A673 (cell line): ENCODE measurements around the gene KCNMA1. TPM values are rescaled to one million over a fixed set of nuclear protein-coding genes. Genes with fewer than 3 reads are reported as not detected.

ENCODE experiments used
- BruUV-seq: library from RNA; stranded (reverse); fragments of 400-500 nt; replicated peaks from 2 replicates; lab custom pipeline; 2021; lab: Mats Ljungman, UMichigan
- CTCF ChIA-PET: fragments of 300-600 bp; sonication (Branson Sonifier 250); formaldehyde crosslinking; loops from one replicate; lab custom pipeline; 2022; ENCODE audit warnings: antibody characterized with exemption; lab: Charles Lee
- POLR2A ChIA-PET: fragments of 300-600 bp; sonication (Branson Sonifier 250); formaldehyde crosslinking; loops from one replicate; lab custom pipeline; 2022; ENCODE audit warnings: antibody characterized with exemption; ENCODE audit not compliant: low non-redundant PET; lab: Charles Lee
- DNase-seq: peaks from one replicate; pipeline ENCODE4 v3.0.0-alpha.2; 2015; ENCODE audit warnings: low spot score
- H3K27ac ChIP-seq: fragments of 200-600 bp; sonication (generic); 2 replicates; pipeline ENCODE4 v1.5.1; 2016; ENCODE audit warnings: mixed run types, low read depth, mild to moderate bottlenecking, mixed read lengths, antibody characterized with exemption, low read length; ENCODE audit not compliant: poor library complexity, severe bottlenecking
- H3K27me3 ChIP-seq: fragments of 200-600 bp; sonication (generic); replicated peaks from 2 replicates; pipeline ENCODE4 v1.6.1; 2017; ENCODE audit warnings: mixed run types, low read depth, mild to moderate bottlenecking, mixed read lengths, antibody characterized with exemption, low read length; ENCODE audit not compliant: insufficient read depth, poor library complexity
- H3K36me3 ChIP-seq: fragments of 200-600 bp; sonication (generic); 2 replicates; pipeline ENCODE4 v1.6.1; 2016; ENCODE audit warnings: mixed run types, mild to moderate bottlenecking, mixed read lengths, antibody characterized with exemption, low read length; ENCODE audit not compliant: insufficient read depth, poor library complexity, severe bottlenecking
- H3K4me1 ChIP-seq: fragments of 200-600 bp; sonication (generic); 2 replicates; pipeline ENCODE4 v1.6.1; 2017; ENCODE audit warnings: mixed run types, mild to moderate bottlenecking, mixed read lengths, antibody characterized with exemption, low read length; ENCODE audit not compliant: insufficient read depth, poor library complexity, severe bottlenecking
- H3K4me3 ChIP-seq: fragments of 200-600 bp; sonication (generic); 2 replicates; pipeline ENCODE4 v1.5.1; 2016; ENCODE audit warnings: low read depth, mixed run types, mild to moderate bottlenecking, mixed read lengths, low read length; ENCODE audit not compliant: poor library complexity, severe bottlenecking
- H3K9me3 ChIP-seq: fragments of 200-600 bp; sonication (generic); 2 replicates; pipeline ENCODE4 v1.6.1; 2016; ENCODE audit warnings: mixed run types, low read depth, mild to moderate bottlenecking, mixed read lengths, antibody characterized with exemption, low read length; ENCODE audit not compliant: poor library complexity, severe bottlenecking
- EZH2 ChIP-seq: fragments of 200-600 bp; sonication (generic); IDR thresholded peaks from 2 replicates; pipeline ENCODE4 v1.6.1; 2017; ENCODE audit warnings: borderline replicate concordance, low read depth, mild to moderate bottlenecking, mixed read lengths, antibody characterized with exemption, low read length; ENCODE audit not compliant: poor library complexity, severe bottlenecking
- intact Hi-C: fragments of 100-400 bp; cut with micrococcal nuclease; formaldehyde crosslinking; loops from one replicate; pipeline ENCODE4 v1.10.0; 2022; ENCODE audit not compliant: unreplicated experiment
- total RNA-seq: library from RNA; stranded (reverse); gene quantifications from 2 replicates; pipeline ENCODE4 v1.2.3, GENCODE V29; 2021
- TF ChIP-seq, protein P1 (sequence below): fragments of 300-800, 200-600 bp; sonication (generic); conservative IDR thresholded peaks from 2 replicates; pipeline ENCODE4 v1.5.1; 2017; ENCODE audit warnings: low read depth, mild to moderate bottlenecking, antibody characterized with exemption, low read length, moderate library complexity, mixed read lengths

KCNMA1 gene
- total RNA-seq, 1 experiment from 2014 or later: 0.84 TPM

DNA sequence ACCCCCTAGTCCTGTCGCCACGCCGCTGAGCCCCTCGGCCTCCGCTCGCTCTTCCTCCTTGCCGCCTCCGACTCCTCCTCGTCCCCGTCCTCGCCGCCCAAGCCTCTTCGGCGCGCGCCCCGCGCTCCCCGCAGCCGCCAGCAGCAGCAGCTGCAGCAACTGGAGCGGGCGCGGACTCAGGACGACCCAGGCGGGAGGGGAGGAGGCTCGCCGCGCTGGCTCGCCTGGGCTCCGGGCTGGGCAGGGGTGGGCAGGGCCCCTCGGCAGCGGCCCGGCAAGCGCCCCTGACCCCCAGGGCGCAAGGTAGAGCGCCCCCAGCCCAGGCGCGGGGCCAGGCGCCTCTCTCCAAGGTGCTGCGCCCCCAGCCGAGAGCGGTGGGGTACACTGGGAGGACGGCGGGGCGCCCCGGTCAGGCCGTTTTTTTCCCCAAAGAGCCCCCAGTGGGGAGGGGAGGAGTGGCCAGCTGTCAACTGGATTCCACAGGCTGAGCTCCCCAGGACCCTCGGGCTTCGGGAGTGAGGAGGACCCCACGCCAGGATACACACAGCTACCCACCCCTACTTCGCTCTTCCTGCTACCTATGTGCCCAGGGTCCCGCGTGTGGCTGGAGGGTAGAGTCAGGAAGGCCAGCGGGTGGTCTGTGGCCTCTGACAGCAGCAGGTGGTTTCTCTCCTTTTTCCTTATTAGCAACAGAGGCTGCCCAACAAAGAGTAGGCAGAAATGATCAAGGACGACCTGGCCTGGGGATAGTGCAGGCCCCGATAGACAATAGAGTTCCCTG, 903 bp upstream of the KCNMA1 start:
- peaks cover 4% of the 10 kb centered on the region for H3K4me1 ChIP-seq
- peak; percentile 32 for DNase-seq
- no peaks in the 10 kb centered on the region for H3K9me3 ChIP-seq
- H3K4me3 ChIP-seq: peak overlapping the region; percentile 31
- intact Hi-C loops: no loop called here
- H3K27ac ChIP-seq: no peak overlapping the region
- POLR2A ChIA-PET: no interaction called here
- BruUV-seq: no TSS peak
- TF ChIP-seq, protein P1, sequence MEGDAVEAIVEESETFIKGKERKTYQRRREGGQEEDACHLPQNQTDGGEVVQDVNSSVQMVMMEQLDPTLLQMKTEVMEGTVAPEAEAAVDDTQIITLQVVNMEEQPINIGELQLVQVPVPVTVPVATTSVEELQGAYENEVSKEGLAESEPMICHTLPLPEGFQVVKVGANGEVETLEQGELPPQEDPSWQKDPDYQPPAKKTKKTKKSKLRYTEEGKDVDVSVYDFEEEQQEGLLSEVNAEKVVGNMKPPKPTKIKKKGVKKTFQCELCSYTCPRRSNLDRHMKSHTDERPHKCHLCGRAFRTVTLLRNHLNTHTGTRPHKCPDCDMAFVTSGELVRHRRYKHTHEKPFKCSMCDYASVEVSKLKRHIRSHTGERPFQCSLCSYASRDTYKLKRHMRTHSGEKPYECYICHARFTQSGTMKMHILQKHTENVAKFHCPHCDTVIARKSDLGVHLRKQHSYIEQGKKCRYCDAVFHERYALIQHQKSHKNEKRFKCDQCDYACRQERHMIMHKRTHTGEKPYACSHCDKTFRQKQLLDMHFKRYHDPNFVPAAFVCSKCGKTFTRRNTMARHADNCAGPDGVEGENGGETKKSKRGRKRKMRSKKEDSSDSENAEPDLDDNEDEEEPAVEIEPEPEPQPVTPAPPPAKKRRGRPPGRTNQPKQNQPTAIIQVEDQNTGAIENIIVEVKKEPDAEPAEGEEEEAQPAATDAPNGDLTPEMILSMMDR: no peak
- TF ChIP-seq EZH2: no peak
- peaks cover 77% of the 10 kb centered on the region for H3K27me3 ChIP-seq
- CTCF ChIA-PET: no interaction called here
- H3K36me3 ChIP-seq: no peaks in the 10 kb centered on the region

- H3K27ac ChIP-seq: no peak overlapping the region
- POLR2A ChIA-PET: no interaction called here
- intact Hi-C loops: no loop called here
Measured at GRCh38 chr10:77636967-77637531, 559 bp downstream of the KCNMA1 start.

GRCh38 chr10:77636282-77636966, 1.2 kb downstream of the KCNMA1 start:
- H3K27me3 ChIP-seq: peaks cover 77% of the 10 kb centered on the region
- DNase-seq: no peak
- no TSS peak for BruUV-seq
- no peak overlapping the region for H3K4me3 ChIP-seq
- H3K27ac ChIP-seq: no peak overlapping the region
- TF ChIP-seq EZH2: peak; percentile 27
- TF ChIP-seq, protein P1: no peak
- H3K9me3 ChIP-seq: no peaks in the 10 kb centered on the region
- H3K36me3 ChIP-seq: no peaks in the 10 kb centered on the region
- POLR2A ChIA-PET: no interaction called here
- intact Hi-C loops: no loop called here
- CTCF ChIA-PET: no interaction called here
- H3K4me1 ChIP-seq: peaks cover 4% of the 10 kb centered on the region

More at GRCh38 chr10:77636967-77637531, 559 bp downstream of the KCNMA1 start:
- H3K4me3 ChIP-seq: peak overlapping the region; percentile 30
- no peaks in the 10 kb centered on the region for H3K36me3 ChIP-seq
- TF ChIP-seq, protein P1: no peak
- TF ChIP-seq EZH2: peak; percentile 81
- DNase-seq: no peak
- H3K4me1 ChIP-seq: peaks cover 4% of the 10 kb centered on the region
- CTCF ChIA-PET: no interaction called here
- H3K9me3 ChIP-seq: no peaks in the 10 kb centered on the region
- no TSS peak for BruUV-seq
- peaks cover 80% of the 10 kb centered on the region for H3K27me3 ChIP-seq
